Stomach (tissue), 9 donors: ENCODE measurements around the gene SPTLC1. TPM values are rescaled to one million over a fixed set of nuclear protein-coding genes. Genes with fewer than 3 reads are reported as not detected.

Experiments used
- DNase-seq, 2 donors: peaks; one replicate each; pipeline versions ENCODE4 v3.0.0 to v3.0.0-alpha.2; 2013 to 2019
- H3K27ac ChIP-seq, 5 donors: fragments of 200-600 bp in 4 of 5; sonication (generic) in 4 of 5; one replicate each; pipeline ENCODE4 v1.5.1; 2013 to 2019; ENCODE audit warnings: mild to moderate bottlenecking in 1 of 5, moderate library complexity in 1 of 5
- H3K27me3 ChIP-seq, 3 donors: fragments of 200-600 bp; sonication (generic); one replicate each; pipeline ENCODE4 v1.5.1; 2017 to 2019; ENCODE audit warnings: mixed run types in 1 of 3
- H3K36me3 ChIP-seq, 4 donors: fragments of 200-600 bp; sonication (generic); 1 replicate in 3 of 4; 2 replicates in 1 of 4; pipeline ENCODE4 v1.5.1; 2016 to 2019
- H3K4me1 ChIP-seq, 4 donors: fragments of 200-600 bp; sonication (generic); one replicate each; pipeline ENCODE4 v1.5.1; 2016 to 2019
- H3K4me3 ChIP-seq, 4 donors: fragments of 200-600 bp; sonication (generic) in 3 of 4; one replicate each; pipeline ENCODE4 v1.5.1; 2016 to 2019; ENCODE audit warnings: mild to moderate bottlenecking in 1 of 4
- H3K9me3 ChIP-seq, 4 donors: fragments of 200-600 bp; sonication (generic); one replicate each; pipeline ENCODE4 v1.5.1; 2016 to 2019
- CTCF ChIP-seq, 7 experiments: fragments of 450-650 bp in 4 of 7; fragments of 200-600 bp in 3 of 7; sonication (generic) in 3 of 7; IDR thresholded peaks; one replicate each; pipeline ENCODE4 v1.5.1; 2016 to 2019; ENCODE audit warnings: antibody characterized with exemption in 7 of 7, control low read depth in 2 of 7, mild to moderate bottlenecking in 1 of 7
- EP300 ChIP-seq: sonication (generic); formaldehyde crosslinking; IDR thresholded peaks from one replicate; pipeline ENCODE4 v1.6.1; 2017; ENCODE audit warnings: antibody characterized with exemption
- POLR2A ChIP-seq, 4 donors: fragments of 450-650 bp; IDR thresholded peaks; one replicate each; pipeline ENCODE4 v1.6.1; 2016; ENCODE audit warnings: antibody characterized with exemption in 4 of 4, control low read depth in 2 of 4, mild to moderate bottlenecking in 1 of 4, moderate library complexity in 1 of 4
- POLR2AphosphoS5 ChIP-seq, 3 donors: sonication (generic); formaldehyde crosslinking; IDR thresholded peaks; one replicate each; pipeline ENCODE4 v1.6.1; 2016; ENCODE audit warnings: antibody characterized with exemption in 3 of 3
- WGBS, 5 donors: extraction: QIAGEN DNeasy Blood & Tissue Kit in 3 of 5; methylation state at CpG; one replicate each; pipeline versions ENCODE4 v1.1.5 to v1.1.7; 2013 to 2018; 5-methylcytosine and 5-hydroxymethylcytosine counted together
- intact Hi-C: fragments of 100-400 bp; cut with DNase I; formaldehyde crosslinking; loops from one replicate; pipeline ENCODE4 v1.15.1; 2023; ENCODE audit warnings: low total_unique reads
- polyA plus RNA-seq, 3 donors: library from polyadenylated mRNA; stranded (reverse); fragments of 200-250 nt; gene quantifications; one replicate each; pipeline ENCODE4 v1.2.3, GENCODE V29; 2013
- total RNA-seq, 5 donors: library from RNA; depleted of rRNA; stranded (reverse); fragments of >200 nt; gene quantifications; one replicate each; pipeline versions ENCODE4 v1.1.0 to v1.2.3, GENCODE V29; 2014 to 2016
- donor health status: healthy with polysubstance abuse.
- donor health status: Bipolar disorder and iron deficiency.
- donor health status: healthy.

Gene SPTLC1
- total and polyA plus RNA-seq, 8 donors = 14.4 to 157 (median 49.2) TPM

GRCh38 chr9:92001244-92001643, 114.0 kb downstream of the SPTLC1 start:
- no peak overlapping the region for H3K4me3 ChIP-seq
- TF ChIP-seq CTCF (IDR thresholded peaks at IDR 0.05) (no peak), POLR2A (IDR thresholded peaks at IDR 0.05) (no peak), EP300 (no peak), POLR2AphosphoS5 (IDR thresholded peaks at IDR 0.05) (no peak)
- no peaks in the 10 kb centered on the region for H3K36me3 ChIP-seq
- no peak for DNase-seq
- intact Hi-C loops = no loop called here
- WGBS, 5 donors = 58 to 82% (median 72%) methylated on average over 6 of the region's 6 CpGs
- H3K27ac ChIP-seq = no peak overlapping the region
- H3K27me3 ChIP-seq = no peaks in the 10 kb centered on the region
- no peaks in the 10 kb centered on the region for H3K9me3 ChIP-seq
- H3K4me1 ChIP-seq = no peaks in the 10 kb centered on the region

GRCh38 chr9:91995000-91995655, 120.1 kb downstream of the SPTLC1 start:
- Histone ChIP-seq H3K27ac (no peak overlapping the region), H3K4me1 (no peaks in the 10 kb centered on the region), H3K27me3 (peaks cover 0 to 5% (median 0%) of the 10 kb centered on the region in 3 donors), H3K9me3 (no peaks in the 10 kb centered on the region), H3K36me3 (no peaks in the 10 kb centered on the region), H3K4me3 (no peak overlapping the region)
- WGBS, 5 donors = 16 to 25% (median 20%) methylated on average over 8 of the region's 8 CpGs
- intact Hi-C loops = no loop called here
- no peak for DNase-seq
- TF ChIP-seq EP300 (no peak), CTCF (IDR thresholded peaks at IDR 0.05) (no peak), POLR2A (IDR thresholded peaks at IDR 0.05) (no peak), POLR2AphosphoS5 (IDR thresholded peaks at IDR 0.05) (no peak)

GRCh38 chr9:91994422-91994821, 120.8 kb downstream of the SPTLC1 start:
- no peaks in the 10 kb centered on the region for H3K9me3 ChIP-seq
- peaks cover 0 to 5% (median 0%) of the 10 kb centered on the region in 3 donors for H3K27me3 ChIP-seq
- no peak overlapping the region for H3K4me3 ChIP-seq
- WGBS, 5 donors = 14 to 27% (median 21%) methylated on average over 4 of the region's 4 CpGs
- no peak for DNase-seq
- H3K27ac ChIP-seq = no peak overlapping the region
- H3K4me1 ChIP-seq = no peaks in the 10 kb centered on the region
- intact Hi-C loops = no loop called here
- no peak for TF ChIP-seq CTCF (IDR thresholded peaks at IDR 0.05)
- no peak for TF ChIP-seq POLR2AphosphoS5 (IDR thresholded peaks at IDR 0.05)
- TF ChIP-seq EP300 = no peak
- no peak for TF ChIP-seq POLR2A (IDR thresholded peaks at IDR 0.05)
- H3K36me3 ChIP-seq = no peaks in the 10 kb centered on the region

- TF ChIP-seq POLR2AphosphoS5 (IDR thresholded peaks at IDR 0.05) (no peak), POLR2A (IDR thresholded peaks at IDR 0.05) (no peak), EP300 (no peak), CTCF (IDR thresholded peaks at IDR 0.05) (no peak)
- DNase-seq = no peak
- Histone ChIP-seq H3K27me3 (peaks cover 0 to 5% (median 0%) of the 10 kb centered on the region in 3 donors), H3K36me3 (no peaks in the 10 kb centered on the region), H3K4me1 (no peaks in the 10 kb centered on the region), H3K4me3 (no peak overlapping the region), H3K27ac (no peak overlapping the region), H3K9me3 (no peaks in the 10 kb centered on the region)
- intact Hi-C loops = no loop called here
- WGBS, 5 donors = 72 to 80% (median 77%) methylated on average over 12 of the region's 12 CpGs
Measured at GRCh38 chr9:91992461-91993041, 122.7 kb downstream of the SPTLC1 start.
